GM18511 (cell line): Measurements from ENCODE around the gene PECR.
A peak's percentile ranks its signal among the peaks of the same experiment; 100 is the strongest.
"Not testable (repeated sequence)": the region's sequence is repeated elsewhere in the genome, so short reads cannot be mapped to it uniquely, and the experiment has no call there.

Experiments used
- ATAC-seq: cut with Tn5 transposase; IDR thresholded peaks from one replicate; pipeline ENCODE4 v1.9.1; 2021; ENCODE audit warnings: mild to moderate bottlenecking, moderate library complexity; ENCODE audit not compliant: unreplicated experiment

PECR gene

DNA sequence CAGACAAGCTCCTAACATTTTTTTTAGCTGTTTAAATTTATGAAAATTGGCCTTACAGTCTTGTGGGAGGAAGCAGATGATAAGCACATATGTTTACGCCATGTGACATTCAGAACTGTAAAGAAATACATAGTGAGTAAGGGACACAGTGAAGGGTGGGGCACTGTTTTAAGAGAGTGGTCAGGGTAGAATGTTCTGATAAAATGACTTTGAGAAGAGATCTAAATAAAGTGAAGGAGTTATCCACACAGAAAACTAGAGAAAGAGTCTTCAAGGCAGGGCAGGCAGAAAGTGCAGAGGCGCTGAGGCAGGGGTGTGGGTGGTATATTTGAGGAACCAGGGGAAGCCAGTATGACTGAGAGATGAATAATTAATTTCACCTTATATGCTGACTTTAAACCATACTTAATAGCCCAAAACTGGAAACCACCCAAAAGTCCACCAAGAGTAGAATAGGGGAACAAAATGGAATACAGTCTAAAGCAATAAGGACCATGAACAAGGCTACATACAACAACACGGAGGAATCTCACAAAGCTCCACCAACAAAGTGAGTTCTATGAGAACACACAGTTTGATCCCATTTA lies 76.8 kb downstream of the PECR start:
- ATAC-seq: peak; percentile 43

DNA sequence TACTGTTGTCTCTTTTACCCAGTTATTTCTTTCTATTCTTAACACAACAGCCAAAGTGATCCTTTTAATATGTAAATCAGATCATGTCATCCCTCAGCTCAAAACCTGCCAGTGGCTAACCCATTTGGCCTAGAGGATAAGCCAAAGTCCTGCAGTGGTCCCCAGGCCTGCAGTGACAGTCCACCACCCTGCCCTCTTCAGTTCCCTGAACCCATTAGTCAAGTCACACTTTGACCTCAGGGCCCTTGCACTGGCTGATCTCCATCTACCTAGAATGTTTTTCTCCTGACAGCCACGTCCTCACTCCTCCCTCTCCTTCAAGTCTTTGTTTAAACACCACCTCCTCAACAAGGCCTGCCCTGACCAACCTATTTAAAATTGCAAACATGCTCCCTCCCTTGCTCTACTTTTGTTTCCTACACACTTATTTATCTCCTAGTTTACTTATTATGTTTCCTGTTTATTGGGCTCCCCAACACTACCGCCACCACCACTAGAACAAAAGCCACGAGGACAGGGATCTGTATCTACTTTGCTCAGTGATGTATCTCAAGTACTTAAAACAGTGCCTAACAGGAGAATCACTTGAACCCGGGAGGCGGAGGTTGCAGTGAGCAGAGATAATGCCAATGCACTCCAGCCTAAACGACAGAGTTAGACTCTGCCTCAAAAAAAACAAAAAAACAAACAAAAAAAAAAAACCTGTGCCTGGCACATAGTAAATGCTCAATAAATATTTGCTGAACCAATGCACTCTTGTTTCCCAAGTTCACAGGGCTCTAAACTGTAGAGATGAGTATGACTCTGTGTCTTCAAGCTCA lies 77.5 kb downstream of the PECR start:
- ATAC-seq: no peak

DNA sequence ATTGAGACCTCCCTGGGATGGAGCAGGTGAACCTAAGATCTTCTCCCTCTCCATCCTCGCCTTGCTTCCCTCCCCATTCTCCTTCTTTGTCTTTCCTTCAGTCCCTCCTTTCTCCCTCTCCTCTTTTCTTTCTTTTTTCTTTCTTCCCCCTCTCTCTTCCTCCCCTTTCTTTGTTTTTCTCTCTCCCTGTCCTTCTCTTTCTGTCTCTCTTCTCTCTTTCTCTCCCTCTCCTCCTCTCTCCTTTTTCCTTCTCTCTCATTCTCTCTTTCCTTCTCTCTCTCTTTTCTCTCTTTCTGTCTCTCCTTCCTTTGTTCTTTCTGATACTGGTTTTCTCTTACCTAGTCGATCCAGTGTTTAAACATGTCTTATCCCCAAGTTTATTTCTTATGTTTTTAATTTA lies 78.9 kb downstream of the PECR start:
- ATAC-seq: no peak

DNA sequence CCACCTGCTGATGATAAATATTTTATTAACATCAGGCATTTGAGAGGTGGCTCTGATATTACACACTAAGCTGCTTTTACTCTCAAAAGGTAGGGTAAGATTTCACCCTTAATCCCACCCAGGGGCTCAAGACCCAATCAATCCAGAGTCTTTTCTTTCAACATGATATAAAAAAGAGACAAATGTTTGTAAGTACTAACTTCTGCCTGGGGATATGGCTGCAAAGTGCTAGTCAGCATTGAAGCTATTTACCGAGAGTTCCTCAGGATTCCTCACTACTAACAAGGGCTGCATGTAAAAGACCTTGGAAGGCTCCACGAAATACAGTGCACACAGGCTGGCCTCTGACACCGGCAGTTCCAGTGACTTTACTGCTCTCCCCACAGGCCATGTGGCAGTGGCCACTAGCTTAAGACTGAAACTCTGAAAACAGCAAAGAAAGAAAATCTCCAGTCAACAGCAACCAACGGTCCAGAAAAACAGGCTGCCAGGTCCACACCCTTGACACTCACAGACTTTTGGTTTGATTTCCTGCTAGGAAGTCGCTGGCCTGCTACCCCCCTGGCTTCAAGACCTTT lies 79.4 kb downstream of the PECR start:
- ATAC-seq: no peak

DNA sequence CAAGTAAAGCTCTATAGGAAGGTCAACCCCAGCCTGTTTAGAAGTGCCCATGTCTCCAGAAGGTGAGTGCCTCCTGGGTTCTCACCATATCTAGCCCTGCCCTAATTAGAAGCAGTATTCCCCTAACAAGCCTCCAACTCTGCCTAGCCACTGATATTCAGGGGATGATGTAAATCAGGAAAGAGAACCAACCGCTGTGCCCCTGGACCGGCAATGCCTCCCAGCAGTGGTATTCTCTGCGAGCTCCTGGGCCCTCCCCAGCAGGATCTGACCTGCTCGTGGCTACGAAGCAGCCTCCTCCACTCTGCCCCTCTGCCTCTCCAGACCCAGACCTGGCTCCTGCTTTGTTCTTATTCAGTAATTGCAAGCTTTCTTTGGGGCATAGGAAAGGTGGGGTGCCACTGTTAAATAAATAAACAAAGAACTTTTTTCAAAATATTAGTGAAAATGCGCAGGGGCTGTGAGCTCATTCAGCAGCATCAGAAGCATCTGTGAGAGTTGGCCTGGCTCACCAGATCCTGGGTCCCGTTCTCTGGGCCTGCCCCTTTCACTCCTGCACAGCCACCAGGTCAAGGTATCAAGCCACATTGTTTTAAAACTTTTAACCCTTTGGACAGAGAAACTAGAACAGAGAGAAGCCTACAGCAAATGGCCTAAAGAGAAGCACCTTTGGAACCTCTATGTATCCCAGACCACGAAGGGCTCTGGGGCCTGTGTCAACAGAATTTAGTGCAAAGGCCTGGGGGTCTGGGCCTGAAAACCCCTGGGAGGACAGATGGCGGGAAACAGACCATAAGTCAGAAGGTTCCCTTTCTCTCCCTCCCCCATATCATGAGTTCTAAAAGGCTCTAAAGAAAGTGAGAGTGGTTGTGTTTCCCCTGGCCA lies 80.2 kb downstream of the PECR start:
- ATAC-seq: peak; percentile 31

DNA sequence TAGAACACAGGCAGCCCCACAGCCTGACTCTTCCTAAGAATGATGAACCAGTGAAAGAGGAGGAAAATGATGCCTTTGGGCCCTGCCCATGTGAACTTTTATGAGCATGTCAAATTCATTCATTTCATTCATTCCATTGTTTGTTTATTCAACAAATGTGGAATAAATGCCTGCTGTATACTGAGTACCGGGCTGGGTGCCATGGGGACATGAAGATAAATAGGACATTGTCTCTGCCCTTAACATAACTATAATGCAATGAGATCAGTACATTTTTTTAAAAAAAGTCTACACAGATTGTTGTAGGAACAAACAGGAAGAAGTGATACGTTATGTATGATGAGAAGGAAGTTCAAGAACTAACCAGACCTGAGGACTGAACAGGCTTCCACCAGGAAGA lies 83.0 kb downstream of the PECR start:
- no peak for ATAC-seq

DNA sequence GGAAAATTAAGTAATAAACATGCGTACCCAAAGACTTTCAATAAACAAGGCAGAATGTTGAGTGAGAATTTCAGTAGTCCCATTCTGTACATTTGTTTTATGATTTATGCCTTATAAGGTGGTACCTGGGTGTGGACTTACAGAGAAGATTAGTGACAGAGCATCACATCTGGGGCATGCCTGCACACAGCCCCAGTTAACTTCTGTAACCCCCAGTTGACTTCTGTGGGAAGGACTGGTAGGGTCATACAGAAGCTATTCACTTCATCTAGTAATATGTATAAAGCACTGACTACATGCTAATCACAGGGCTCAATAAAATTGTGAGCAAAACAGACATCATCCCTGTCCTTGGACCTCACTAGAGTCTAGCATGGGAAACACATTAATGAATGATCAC lies 84.4 kb downstream of the PECR start:
- no peak for ATAC-seq

DNA sequence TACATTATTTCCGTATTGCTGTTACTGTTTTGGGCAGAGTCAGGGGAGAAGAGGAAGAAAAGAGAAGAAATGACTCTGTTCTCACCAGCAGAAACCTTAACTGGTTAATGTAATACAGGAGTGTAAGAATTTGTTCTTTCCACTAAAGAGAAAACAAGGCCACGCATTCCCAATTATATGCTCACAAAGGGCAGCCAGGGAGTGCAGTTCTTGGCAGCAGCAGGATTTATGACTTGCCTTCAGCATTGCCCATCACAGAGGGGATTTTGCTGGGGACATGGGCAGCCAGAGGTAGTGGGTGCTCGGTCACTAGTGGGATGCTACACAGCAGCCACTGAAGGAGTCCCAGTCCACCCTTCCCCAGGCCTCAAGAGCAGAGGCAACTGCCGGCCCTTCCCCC lies 86.7 kb downstream of the PECR start:
- ATAC-seq: no peak

DNA sequence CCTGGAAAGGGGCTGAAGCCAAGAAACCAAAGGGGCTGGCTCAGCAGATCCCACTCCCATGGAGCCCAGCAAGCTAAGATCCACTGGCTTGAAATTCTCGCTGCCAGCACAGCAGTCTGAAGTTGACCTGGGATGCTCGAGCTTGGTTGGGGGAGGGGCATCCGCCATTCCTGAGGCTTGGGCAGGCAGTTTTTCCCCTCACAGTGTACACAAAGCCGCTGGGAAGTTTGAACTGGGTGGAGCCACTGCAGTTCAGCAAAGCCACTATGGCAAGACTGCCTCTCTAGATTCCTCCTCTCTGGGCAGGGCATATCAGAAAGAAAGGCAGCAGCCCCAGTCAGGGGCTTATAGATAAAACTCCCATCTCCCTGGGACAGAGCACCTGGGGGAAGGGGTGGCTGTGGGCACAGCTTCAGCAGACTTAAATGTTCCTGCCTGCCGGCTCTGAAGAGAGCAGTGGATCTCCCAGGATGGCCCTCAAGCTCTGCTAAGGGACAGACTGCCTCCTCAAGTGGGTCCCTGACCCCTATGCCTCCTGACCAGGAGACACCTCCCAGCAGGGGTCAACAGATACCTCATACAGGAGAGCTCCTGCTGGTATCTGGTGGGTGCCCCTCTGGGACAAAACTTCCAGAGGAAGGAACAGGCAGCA lies 92.9 kb downstream of the PECR start:
- ATAC-seq: not testable (repeated sequence)
